ENCODE measurements around the gene TTC7B. TPM values are rescaled to one million over a fixed set of nuclear protein-coding genes. Genes with fewer than 3 reads are reported as not detected.

Gene TTC7B
- total and polyA plus RNA-seq, 10 of the 15 experiments (the other 5 are each of a cell fraction or from before 2014, with no cell fraction given), result under 0.01 to 1.1 (median 0.26) TPM; not detected in 2

DNA sequence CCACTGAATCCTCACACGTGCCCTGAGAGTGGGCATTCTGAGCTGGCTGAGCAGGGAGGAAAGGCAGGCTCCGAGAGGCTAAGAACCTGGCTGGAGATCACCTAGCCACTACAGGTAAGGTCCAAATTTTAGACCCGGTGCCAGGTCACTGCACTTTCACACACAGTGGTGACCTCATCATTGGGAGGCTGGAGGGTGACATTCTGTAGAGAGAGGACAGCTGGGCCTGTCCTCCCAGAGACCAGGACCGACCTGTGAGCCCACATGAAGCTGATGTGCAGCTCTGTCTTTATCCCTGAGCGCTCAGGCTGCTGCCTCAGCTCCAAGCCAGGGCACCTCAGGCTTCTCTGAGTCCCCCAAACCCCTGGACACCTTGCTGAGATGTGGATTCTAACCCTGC is 4.1 kb downstream of the TTC7B start:
- RAD21 ChIA-PET (ENCODE audit: unreplicated experiment), result no interaction called here
- ATAC-seq (no peak), DNase-seq (ENCODE audit: low read depth, low spot score) (no peak), FAIRE-seq (no peak)
- TF ChIP-seq MEF2A (IDR thresholded peaks at IDR 0.05; ENCODE audit: insufficient read depth, low read depth, low read length) (no peak), NBN (IDR thresholded peaks at IDR 0.05) (no peak), SIN3A (IDR thresholded peaks at IDR 0.05; ENCODE audit: low read depth, low read length) (no peak), CREM (IDR thresholded peaks at IDR 0.05; ENCODE audit: low read depth) (no peak)
- TF ChIP-seq, protein P1, sequence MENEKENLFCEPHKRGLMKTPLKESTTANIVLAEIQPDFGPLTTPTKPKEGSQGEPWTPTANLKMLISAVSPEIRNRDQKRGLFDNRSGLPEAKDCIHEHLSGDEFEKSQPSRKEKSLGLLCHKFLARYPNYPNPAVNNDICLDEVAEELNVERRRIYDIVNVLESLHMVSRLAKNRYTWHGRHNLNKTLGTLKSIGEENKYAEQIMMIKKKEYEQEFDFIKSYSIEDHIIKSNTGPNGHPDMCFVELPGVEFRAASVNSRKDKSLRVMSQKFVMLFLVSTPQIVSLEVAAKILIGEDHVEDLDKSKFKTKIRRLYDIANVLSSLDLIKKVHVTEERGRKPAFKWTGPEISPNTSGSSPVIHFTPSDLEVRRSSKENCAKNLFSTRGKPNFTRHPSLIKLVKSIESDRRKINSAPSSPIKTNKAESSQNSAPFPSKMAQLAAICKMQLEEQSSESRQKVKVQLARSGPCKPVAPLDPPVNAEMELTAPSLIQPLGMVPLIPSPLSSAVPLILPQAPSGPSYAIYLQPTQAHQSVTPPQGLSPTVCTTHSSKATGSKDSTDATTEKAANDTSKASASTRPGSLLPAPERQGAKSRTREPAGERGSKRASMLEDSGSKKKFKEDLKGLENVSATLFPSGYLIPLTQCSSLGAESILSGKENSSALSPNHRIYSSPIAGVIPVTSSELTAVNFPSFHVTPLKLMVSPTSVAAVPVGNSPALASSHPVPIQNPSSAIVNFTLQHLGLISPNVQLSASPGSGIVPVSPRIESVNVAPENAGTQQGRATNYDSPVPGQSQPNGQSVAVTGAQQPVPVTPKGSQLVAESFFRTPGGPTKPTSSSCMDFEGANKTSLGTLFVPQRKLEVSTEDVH (IDR thresholded peaks at IDR 0.05; ENCODE audit: low read depth, partially characterized antibody), result no peak
- TF ChIP-seq, protein P2, sequence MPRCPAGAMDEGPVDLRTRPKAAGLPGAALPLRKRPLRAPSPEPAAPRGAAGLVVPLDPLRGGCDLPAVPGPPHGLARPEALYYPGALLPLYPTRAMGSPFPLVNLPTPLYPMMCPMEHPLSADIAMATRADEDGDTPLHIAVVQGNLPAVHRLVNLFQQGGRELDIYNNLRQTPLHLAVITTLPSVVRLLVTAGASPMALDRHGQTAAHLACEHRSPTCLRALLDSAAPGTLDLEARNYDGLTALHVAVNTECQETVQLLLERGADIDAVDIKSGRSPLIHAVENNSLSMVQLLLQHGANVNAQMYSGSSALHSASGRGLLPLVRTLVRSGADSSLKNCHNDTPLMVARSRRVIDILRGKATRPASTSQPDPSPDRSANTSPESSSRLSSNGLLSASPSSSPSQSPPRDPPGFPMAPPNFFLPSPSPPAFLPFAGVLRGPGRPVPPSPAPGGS (IDR thresholded peaks at IDR 0.05; ENCODE audit: borderline replicate concordance, insufficient read depth, low read depth, low read length, poor library complexity, severe bottlenecking), result no peak
- TF ChIP-seq, protein P3, sequence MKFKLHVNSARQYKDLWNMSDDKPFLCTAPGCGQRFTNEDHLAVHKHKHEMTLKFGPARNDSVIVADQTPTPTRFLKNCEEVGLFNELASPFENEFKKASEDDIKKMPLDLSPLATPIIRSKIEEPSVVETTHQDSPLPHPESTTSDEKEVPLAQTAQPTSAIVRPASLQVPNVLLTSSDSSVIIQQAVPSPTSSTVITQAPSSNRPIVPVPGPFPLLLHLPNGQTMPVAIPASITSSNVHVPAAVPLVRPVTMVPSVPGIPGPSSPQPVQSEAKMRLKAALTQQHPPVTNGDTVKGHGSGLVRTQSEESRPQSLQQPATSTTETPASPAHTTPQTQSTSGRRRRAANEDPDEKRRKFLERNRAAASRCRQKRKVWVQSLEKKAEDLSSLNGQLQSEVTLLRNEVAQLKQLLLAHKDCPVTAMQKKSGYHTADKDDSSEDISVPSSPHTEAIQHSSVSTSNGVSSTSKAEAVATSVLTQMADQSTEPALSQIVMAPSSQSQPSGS (IDR thresholded peaks at IDR 0.05; ENCODE audit: low read length), result no peak
- TF ChIP-seq, protein P4, sequence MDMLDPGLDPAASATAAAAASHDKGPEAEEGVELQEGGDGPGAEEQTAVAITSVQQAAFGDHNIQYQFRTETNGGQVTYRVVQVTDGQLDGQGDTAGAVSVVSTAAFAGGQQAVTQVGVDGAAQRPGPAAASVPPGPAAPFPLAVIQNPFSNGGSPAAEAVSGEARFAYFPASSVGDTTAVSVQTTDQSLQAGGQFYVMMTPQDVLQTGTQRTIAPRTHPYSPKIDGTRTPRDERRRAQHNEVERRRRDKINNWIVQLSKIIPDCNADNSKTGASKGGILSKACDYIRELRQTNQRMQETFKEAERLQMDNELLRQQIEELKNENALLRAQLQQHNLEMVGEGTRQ (IDR thresholded peaks at IDR 0.05; ENCODE audit: borderline replicate concordance, low read depth, low read length), result no peak
- TF ChIP-seq, protein P5, sequence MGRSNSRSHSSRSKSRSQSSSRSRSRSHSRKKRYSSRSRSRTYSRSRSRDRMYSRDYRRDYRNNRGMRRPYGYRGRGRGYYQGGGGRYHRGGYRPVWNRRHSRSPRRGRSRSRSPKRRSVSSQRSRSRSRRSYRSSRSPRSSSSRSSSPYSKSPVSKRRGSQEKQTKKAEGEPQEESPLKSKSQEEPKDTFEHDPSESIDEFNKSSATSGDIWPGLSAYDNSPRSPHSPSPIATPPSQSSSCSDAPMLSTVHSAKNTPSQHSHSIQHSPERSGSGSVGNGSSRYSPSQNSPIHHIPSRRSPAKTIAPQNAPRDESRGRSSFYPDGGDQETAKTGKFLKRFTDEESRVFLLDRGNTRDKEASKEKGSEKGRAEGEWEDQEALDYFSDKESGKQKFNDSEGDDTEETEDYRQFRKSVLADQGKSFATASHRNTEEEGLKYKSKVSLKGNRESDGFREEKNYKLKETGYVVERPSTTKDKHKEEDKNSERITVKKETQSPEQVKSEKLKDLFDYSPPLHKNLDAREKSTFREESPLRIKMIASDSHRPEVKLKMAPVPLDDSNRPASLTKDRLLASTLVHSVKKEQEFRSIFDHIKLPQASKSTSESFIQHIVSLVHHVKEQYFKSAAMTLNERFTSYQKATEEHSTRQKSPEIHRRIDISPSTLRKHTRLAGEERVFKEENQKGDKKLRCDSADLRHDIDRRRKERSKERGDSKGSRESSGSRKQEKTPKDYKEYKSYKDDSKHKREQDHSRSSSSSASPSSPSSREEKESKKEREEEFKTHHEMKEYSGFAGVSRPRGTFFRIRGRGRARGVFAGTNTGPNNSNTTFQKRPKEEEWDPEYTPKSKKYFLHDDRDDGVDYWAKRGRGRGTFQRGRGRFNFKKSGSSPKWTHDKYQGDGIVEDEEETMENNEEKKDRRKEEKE (IDR thresholded peaks at IDR 0.05), result no peak
- Histone ChIP-seq H4K20me1 (ENCODE audit: control insufficient read depth, insufficient read depth) (no peaks in the 10 kb centered on the region), H3K27ac (ENCODE audit: control insufficient read depth, insufficient read depth) (no peak overlapping the region), H3K9ac (ENCODE audit: control insufficient read depth, insufficient read depth, low read length) (no peak overlapping the region), H3K9me3 (replicated peaks; ENCODE audit: control insufficient read depth, insufficient read depth, low read length) (no peaks in the 10 kb centered on the region), H3K4me3 (no peak overlapping the region), H3K36me3 (ENCODE audit: control insufficient read depth in 2 of 2, insufficient read depth in 2 of 2, low read length in 1 of 2) (no peaks in the 10 kb centered on the region), H2AFZ (ENCODE audit: control insufficient read depth, low read depth, low read length) (no peak overlapping the region), H3K79me2 (ENCODE audit: control insufficient read depth, insufficient read depth, low read length) (no peaks in the 10 kb centered on the region), H3K27me3 (replicated peaks in 1 of 2; ENCODE audit: control insufficient read depth in 2 of 2, insufficient read depth in 2 of 2, low read length in 1 of 2) (peaks cover 2 to 5% of the 10 kb centered on the region in 2 experiments; a peak in 3 of 4 replicates), H3K4me1 (ENCODE audit: control insufficient read depth, insufficient read depth, low read length) (no peaks in the 10 kb centered on the region), H3K4me2 (ENCODE audit: control insufficient read depth, insufficient read depth) (no peak overlapping the region)
- CTCF ChIA-PET, result interaction anchor here (1.9 kb wide), 1 partner anchor 9 kb away, joined by 4 read pairs; no protein-coding TSS in a partner anchor
- SMC1A ChIA-PET (ENCODE audit: uncharacterized antibody, unreplicated experiment), result no interaction called here
- POLR2A ChIA-PET, result no interaction called here
- in situ Hi-C loops (cut with MboI), result no loop called here
- no TSS peak for BruUV-seq (replicated peaks)
- WGBS (ENCODE audit: insufficient coverage, insufficient replicate concordance, low lambda C conversion rate, missing lambda C conversion rate), result 22% methylated on average over 5 of the region's 5 CpGs
- intact Hi-C loops (cut with micrococcal nuclease; ENCODE audit: unreplicated experiment), result no loop called here
